ENCODE data around the gene ATL2. TPM values are rescaled to one million over a fixed set of nuclear protein-coding genes. Genes with fewer than 3 reads are reported as not detected.

ATL2 gene
- total RNA-seq, 4 donors from 2014 or later: 63.1 to 108 (median 74.3) TPM

GRCh38 chr2:38248707-38249106 lies 128.4 kb downstream of the ATL2 start:
- Histone ChIP-seq H3K4me3 (no peak overlapping the region), H3K9me3 (no peaks in the 10 kb centered on the region), H3K36me3 (no peaks in the 10 kb centered on the region), H3K27me3 (no peaks in the 10 kb centered on the region), H3K27ac (peak overlapping the region in 1 of 4 donors; percentile 62), H3K4me1 (peaks cover 0 to 20% (median 2%) of the 10 kb centered on the region in 4 donors)
- peak in 1 of 2 donors; percentile 2 for DNase-seq (ENCODE audit: low spot score in 2 of 2)
- TF ChIP-seq POLR2A (IDR thresholded peaks at IDR 0.05) (no peak), CTCF (IDR thresholded peaks at IDR 0.05) (no peak), EP300 (IDR thresholded peaks at IDR 0.05) (no peak)
- WGBS, 2 donors: 76 to 81% methylated on average over 2 of the region's 2 CpGs

- H3K4me1 ChIP-seq: peaks cover 0 to 24% (median 2%) of the 10 kb centered on the region in 4 donors
- no peaks in the 10 kb centered on the region for H3K36me3 ChIP-seq
- H3K4me3 ChIP-seq: no peak overlapping the region
- no peaks in the 10 kb centered on the region for H3K27me3 ChIP-seq
- no peak for TF ChIP-seq POLR2A (IDR thresholded peaks at IDR 0.05)
- TF ChIP-seq CTCF (IDR thresholded peaks at IDR 0.05): no peak
- TF ChIP-seq EP300 (IDR thresholded peaks at IDR 0.05): no peak
- WGBS, 2 donors: 40 to 41% methylated on average over 4 of the region's 4 CpGs
- H3K27ac ChIP-seq: peak overlapping the region in 1 of 4 donors; percentile 62
- peak in 1 of 2 donors; percentile 5 for DNase-seq (ENCODE audit: low spot score in 2 of 2)
- H3K9me3 ChIP-seq: no peaks in the 10 kb centered on the region
Measured at GRCh38 chr2:38248255-38248654, 128.8 kb downstream of the ATL2 start.

GRCh38 chr2:38246105-38246504 lies 131.0 kb downstream of the ATL2 start:
- WGBS, 2 donors: 67 to 85% methylated on average over 3 of the region's 3 CpGs
- H3K27me3 ChIP-seq: no peaks in the 10 kb centered on the region
- H3K27ac ChIP-seq: peak overlapping the region in 1 of 4 donors; percentile 2
- H3K9me3 ChIP-seq: no peaks in the 10 kb centered on the region
- H3K36me3 ChIP-seq: no peaks in the 10 kb centered on the region
- H3K4me3 ChIP-seq: no peak overlapping the region
- peaks cover 0 to 28% (median 2%) of the 10 kb centered on the region in 4 donors for H3K4me1 ChIP-seq
- peak in 1 of 2 donors; percentile 4 for DNase-seq (ENCODE audit: low spot score in 2 of 2)
- TF ChIP-seq POLR2A (IDR thresholded peaks at IDR 0.05) (no peak), CTCF (IDR thresholded peaks at IDR 0.05) (no peak)

- DNase-seq (ENCODE audit: low spot score in 2 of 2): no peak
- no peaks in the 10 kb centered on the region for H3K36me3 ChIP-seq
- 72 to 73% methylated on average over 5 of the region's 5 CpGs for WGBS, 2 donors
Measured at GRCh38 chr2:38245114-38245641, 131.9 kb downstream of the ATL2 start.

More at GRCh38 chr2:38245114-38245641, 131.9 kb downstream of the ATL2 start:
- H3K4me3 ChIP-seq: no peak overlapping the region
- H3K27me3 ChIP-seq: no peaks in the 10 kb centered on the region
- peaks cover 0 to 28% (median 2%) of the 10 kb centered on the region in 4 donors for H3K4me1 ChIP-seq
- H3K9me3 ChIP-seq: no peaks in the 10 kb centered on the region
- TF ChIP-seq POLR2A (IDR thresholded peaks at IDR 0.05) (no peak), CTCF (IDR thresholded peaks at IDR 0.05) (no peak), EP300 (IDR thresholded peaks at IDR 0.05) (no peak)
- peak overlapping the region in 1 of 4 donors; percentile 2 for H3K27ac ChIP-seq

All from tibial nerve (tissue), 4 donors.